Fibroblast of gingiva (primary cell): ENCODE data around the gene CYP24A1.

Experiments used
- DNase-seq: peaks from one replicate; pipeline ENCODE4 v3.0.0-alpha.2; 2011; ENCODE audit warnings: low read depth

The CYP24A1 gene

GRCh38 chr20:54174457-54175175 lies 830 bp upstream of the CYP24A1 start:
- DNase-seq: no peak

GRCh38 chr20:54172856-54173652 lies 732 bp downstream of the CYP24A1 start:
- DNase-seq: no peak

GRCh38 chr20:54172532-54172855 lies 1.3 kb downstream of the CYP24A1 start:
- no peak for DNase-seq

GRCh38 chr20:54170963-54171362 lies 2.8 kb downstream of the CYP24A1 start:
- DNase-seq: no peak

GRCh38 chr20:54170026-54170471 lies 3.7 kb downstream of the CYP24A1 start:
- DNase-seq: no peak

- no peak for DNase-seq
These were observed 4.6 kb downstream of the CYP24A1 start for GRCh38 chr20:54168961-54169862.

- no peak for DNase-seq
These were observed 5.6 kb downstream of the CYP24A1 start for GRCh38 chr20:54167909-54168872.

- DNase-seq: no peak
These were observed 6.7 kb downstream of the CYP24A1 start for GRCh38 chr20:54166987-54167662.

GRCh38 chr20:54165803-54166202 lies 8.0 kb downstream of the CYP24A1 start:
- no peak for DNase-seq

- no peak for DNase-seq
These were observed 8.8 kb downstream of the CYP24A1 start for GRCh38 chr20:54165014-54165413.

GRCh38 chr20:54163402-54163801 lies 10.4 kb downstream of the CYP24A1 start:
- no peak for DNase-seq

GRCh38 chr20:54162378-54163009 lies 11.3 kb downstream of the CYP24A1 start:
- no peak for DNase-seq

GRCh38 chr20:54161821-54162149 lies 12.0 kb downstream of the CYP24A1 start:
- DNase-seq: no peak

- no peak for DNase-seq
These were observed 12.6 kb downstream of the CYP24A1 start for GRCh38 chr20:54161008-54161820.

- no peak for DNase-seq
These were observed 13.4 kb downstream of the CYP24A1 start for GRCh38 chr20:54160065-54161007.

GRCh38 chr20:54158856-54159418 lies 14.8 kb downstream of the CYP24A1 start:
- no peak for DNase-seq

GRCh38 chr20:54158226-54158625 lies 15.6 kb downstream of the CYP24A1 start:
- no peak for DNase-seq
